Transverse colon (tissue), 4 donors: Measurements from ENCODE around the gene ENAH. TPM values are rescaled to one million over a fixed set of nuclear protein-coding genes. Genes with fewer than 3 reads are reported as not detected.

ENCODE experiments used
- DNase-seq: peaks from one replicate; pipeline ENCODE4 v3.0.0-alpha.2; 2019
- H3K27ac ChIP-seq, 4 donors: fragments of 200-600 bp; sonication (generic); 2 replicates each; pipeline ENCODE4 v1.5.1; 2016 to 2018; ENCODE audit warnings: inconsistent platforms in 4 of 4
- H3K27me3 ChIP-seq: fragments of 200-600 bp; sonication (generic); 2 replicates; pipeline ENCODE4 v1.5.1; 2017; ENCODE audit warnings: inconsistent platforms
- H3K36me3 ChIP-seq, 4 donors: fragments of 200-600 bp; sonication (generic); 2 replicates each; pipeline ENCODE4 v1.5.1; 2017 to 2019; ENCODE audit warnings: inconsistent platforms in 4 of 4
- H3K4me1 ChIP-seq, 4 donors: fragments of 200-600 bp; sonication (generic); 2 replicates each; pipeline ENCODE4 v1.5.1; 2017 to 2020; ENCODE audit warnings: inconsistent platforms in 4 of 4
- H3K4me3 ChIP-seq, 4 donors: fragments of 200-600 bp; sonication (generic); 1 replicate in 1 of 4; 2 replicates in 3 of 4; pipeline versions ENCODE4 v1.5.1 to v1.6.1; 2017 to 2019; ENCODE audit warnings: inconsistent platforms in 4 of 4
- H3K9me3 ChIP-seq, 2 donors: fragments of 200-600 bp; sonication (generic); 2 replicates each; pipeline ENCODE4 v1.5.1; 2017 to 2019; ENCODE audit warnings: inconsistent platforms in 2 of 2
- EP300 ChIP-seq: sonication (generic); formaldehyde crosslinking; IDR thresholded peaks from one replicate; pipeline ENCODE4 v1.6.1; 2017; ENCODE audit warnings: antibody characterized with exemption, low read depth
- POLR2A ChIP-seq: fragments of 450-650 bp; IDR thresholded peaks from one replicate; pipeline ENCODE4 v1.6.1; 2016; ENCODE audit warnings: antibody characterized with exemption, mild to moderate bottlenecking, moderate library complexity
- POLR2AphosphoS5 ChIP-seq, 3 donors: sonication (generic); formaldehyde crosslinking; IDR thresholded peaks; one replicate each; pipeline ENCODE4 v1.6.1; 2016; ENCODE audit warnings: antibody characterized with exemption in 3 of 3
- WGBS, 2 donors: methylation state at CpG; one replicate each; pipeline ENCODE4 v1.1.5; 2018; ENCODE audit warnings: low coverage in 1 of 2; 5-methylcytosine and 5-hydroxymethylcytosine counted together
- in situ Hi-C, 4 donors: fragments of 200-750 bp; cut with MboI; loops; one replicate each; pipeline versions ENCODE4 v1.15.0 to v1.15.1; 2017; ENCODE audit warnings: low sequenced_read_pairs in 3 of 4, low pct_ligation_motif_present in 1 of 4, low pct_unique_long_range_greater_than_20kb in 1 of 4
- intact Hi-C: fragments of 100-400 bp; cut with DNase I; formaldehyde crosslinking; loops from one replicate; pipeline ENCODE4 v1.15.1; 2023; ENCODE audit warnings: low total_unique reads
- total RNA-seq, 4 donors: library from RNA; depleted of rRNA; stranded (reverse); fragments of >200 nt; gene quantifications; one replicate each; pipeline ENCODE4 v1.1.0, GENCODE V29; 2016
- TF ChIP-seq, protein P1 (sequence below), 5 experiments: fragments of 200-600 bp in 3 of 5; fragments of 450-650 bp in 2 of 5; sonication (generic) in 3 of 5; IDR thresholded peaks; 1 replicate in 2 of 5; 2 replicates in 3 of 5; pipeline ENCODE4 v1.5.1; 2016 to 2017; ENCODE audit warnings: antibody characterized with exemption in 5 of 5, inconsistent platforms in 3 of 5, mild to moderate bottlenecking in 2 of 5, moderate library complexity in 1 of 5

Gene ENAH
- total RNA-seq, 4 donors from 2014 or later: 14.7 to 140 (median 33.9) TPM

GRCh38 chr1:225440380-225441221 lies 212.3 kb downstream of the ENAH start:
- Histone ChIP-seq H3K4me1 (peaks cover 13 to 74% (median 66%) of the 10 kb centered on the region in 4 donors), H3K9me3 (no peaks in the 10 kb centered on the region), H3K27me3 (no peaks in the 10 kb centered on the region), H3K27ac (peak overlapping the region; percentile 89 to 93 (median 92)), H3K36me3 (no peaks in the 10 kb centered on the region), H3K4me3 (no peak overlapping the region)
- 45 to 48% methylated on average over 3 to 4 of the region's 4 CpGs for WGBS, 2 donors
- intact Hi-C loops: no loop called here
- in situ Hi-C loops: no loop called here
- DNase-seq: peak; percentile 52
- TF ChIP-seq EP300: no peak
- TF ChIP-seq, protein P1, sequence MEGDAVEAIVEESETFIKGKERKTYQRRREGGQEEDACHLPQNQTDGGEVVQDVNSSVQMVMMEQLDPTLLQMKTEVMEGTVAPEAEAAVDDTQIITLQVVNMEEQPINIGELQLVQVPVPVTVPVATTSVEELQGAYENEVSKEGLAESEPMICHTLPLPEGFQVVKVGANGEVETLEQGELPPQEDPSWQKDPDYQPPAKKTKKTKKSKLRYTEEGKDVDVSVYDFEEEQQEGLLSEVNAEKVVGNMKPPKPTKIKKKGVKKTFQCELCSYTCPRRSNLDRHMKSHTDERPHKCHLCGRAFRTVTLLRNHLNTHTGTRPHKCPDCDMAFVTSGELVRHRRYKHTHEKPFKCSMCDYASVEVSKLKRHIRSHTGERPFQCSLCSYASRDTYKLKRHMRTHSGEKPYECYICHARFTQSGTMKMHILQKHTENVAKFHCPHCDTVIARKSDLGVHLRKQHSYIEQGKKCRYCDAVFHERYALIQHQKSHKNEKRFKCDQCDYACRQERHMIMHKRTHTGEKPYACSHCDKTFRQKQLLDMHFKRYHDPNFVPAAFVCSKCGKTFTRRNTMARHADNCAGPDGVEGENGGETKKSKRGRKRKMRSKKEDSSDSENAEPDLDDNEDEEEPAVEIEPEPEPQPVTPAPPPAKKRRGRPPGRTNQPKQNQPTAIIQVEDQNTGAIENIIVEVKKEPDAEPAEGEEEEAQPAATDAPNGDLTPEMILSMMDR (IDR thresholded peaks at IDR 0.05): no peak
- TF ChIP-seq POLR2A: no peak
- no peak for TF ChIP-seq POLR2AphosphoS5 (IDR thresholded peaks at IDR 0.05)

- no peaks in the 10 kb centered on the region for H3K36me3 ChIP-seq
- 85 to 87% methylated on average over 4 to 5 of the region's 5 CpGs for WGBS, 2 donors
- TF ChIP-seq EP300: no peak
- TF ChIP-seq, protein P1 (IDR thresholded peaks at IDR 0.05): peak in 4 of 5 experiments; percentile 16 to 24 (median 18)
- intact Hi-C loops (no loop called here), in situ Hi-C loops (no loop called here)
- H3K27ac ChIP-seq: peak overlapping the region; percentile 31 to 93 (median 72)
- peak; percentile 31 for DNase-seq
- no peak overlapping the region for H3K4me3 ChIP-seq
- H3K9me3 ChIP-seq: no peaks in the 10 kb centered on the region
- no peaks in the 10 kb centered on the region for H3K27me3 ChIP-seq
- peaks cover 3 to 46% (median 42%) of the 10 kb centered on the region in 4 donors for H3K4me1 ChIP-seq
Measured at GRCh38 chr1:225437710-225438437, 215.0 kb downstream of the ENAH start.

Other genes with a start within 250 kb of the ENAH start
- 10 to 100 TPM; 48.6 to 97.9 (median 75.1) TPM for gene LBR, start 225.1 kb downstream of the ENAH start, total RNA-seq
- gene SRP9, start 124.7 kb upstream of the ENAH start, total RNA-seq: 100 to 1,000 TPM in 2 of 4 donors, 10 to 100 TPM in 2; 42.3 to 208 (median 117) TPM
- gene EPHX1, start 157.0 kb upstream of the ENAH start, total RNA-seq: 100 to 1,000 TPM in 1 of 4 donors, 10 to 100 TPM in 3; 56.9 to 114 (median 90.6) TPM
- 100 to 1,000 TPM; 104 to 256 (median 180) TPM for gene TMEM63A, start 229.3 kb upstream of the ENAH start, total RNA-seq
- 100 to 1,000 TPM in 3 of 4 donors, 10 to 100 TPM in 1; 86.0 to 320 (median 214) TPM for gene LEFTY1, start 236.0 kb upstream of the ENAH start, total RNA-seq